ENCODE results near the gene TCF7L2. TPM values are rescaled to one million over a fixed set of nuclear protein-coding genes. Genes with fewer than 3 reads are reported as not detected.
A peak's percentile ranks its signal among the peaks of the same experiment; 100 is the strongest.

Gene TCF7L2
- total RNA-seq, 1 experiment from 2014 or later: 45.2 TPM

DNA sequence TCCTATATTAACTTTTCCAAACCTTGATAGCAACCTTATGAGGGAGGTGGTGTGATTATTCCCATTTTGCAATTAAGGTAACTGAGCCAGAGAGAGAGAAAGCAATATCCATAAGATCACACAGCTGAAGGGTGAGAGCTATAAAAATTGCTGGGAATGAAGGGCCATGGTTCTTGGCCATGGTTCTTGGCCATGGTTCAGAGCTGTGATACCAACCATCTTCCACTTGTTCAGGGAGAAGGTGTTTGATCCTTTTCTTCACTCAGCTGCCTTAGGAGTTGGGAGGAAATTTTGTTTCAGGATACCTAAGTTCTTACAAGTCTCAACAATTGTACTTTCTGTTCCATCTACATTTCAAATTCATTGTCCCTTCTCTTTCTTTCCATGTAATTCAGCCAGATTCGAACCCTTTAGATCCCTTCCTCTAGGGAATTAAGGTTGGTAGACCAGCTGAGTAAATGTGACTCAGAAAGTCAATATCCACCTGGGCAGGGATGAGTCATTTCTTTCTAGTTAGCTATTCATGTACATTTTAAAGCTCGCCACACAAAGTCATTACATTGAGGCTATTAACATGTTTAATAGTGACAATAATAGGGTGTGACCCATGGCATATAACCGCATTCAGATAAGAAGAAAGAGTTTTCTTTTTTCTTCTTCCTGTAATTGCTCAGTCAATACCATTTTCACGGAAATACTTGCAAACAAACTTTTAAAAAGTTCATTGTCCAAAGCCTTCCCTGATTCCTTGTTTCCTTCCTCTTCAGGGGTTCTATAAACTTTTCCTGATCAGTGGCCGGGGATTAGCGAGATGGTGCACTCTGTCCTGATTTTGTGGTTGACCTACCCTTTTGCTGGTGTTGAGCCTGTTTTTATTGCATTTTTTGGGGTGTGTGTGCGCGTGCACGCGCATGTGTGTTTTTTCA is 143.4 kb downstream of the TCF7L2 start:
- H3K4me3 ChIP-seq (ENCODE audit: low read depth in 2 of 2, low read length in 2 of 2): peak overlapping the region in 1 of 2 experiments; percentile 1; a peak in 2 of 4 replicates
- no peaks in the 10 kb centered on the region for H3K9me3 ChIP-seq (ENCODE audit: control insufficient read depth, insufficient read depth, low read depth, low read length)
- POLR2A ChIA-PET: interaction anchor here (0.6 kb wide), 2 partner anchors 127 to 1583 kb away, joined by 3 read pairs; no protein-coding TSS in a partner anchor

DNA sequence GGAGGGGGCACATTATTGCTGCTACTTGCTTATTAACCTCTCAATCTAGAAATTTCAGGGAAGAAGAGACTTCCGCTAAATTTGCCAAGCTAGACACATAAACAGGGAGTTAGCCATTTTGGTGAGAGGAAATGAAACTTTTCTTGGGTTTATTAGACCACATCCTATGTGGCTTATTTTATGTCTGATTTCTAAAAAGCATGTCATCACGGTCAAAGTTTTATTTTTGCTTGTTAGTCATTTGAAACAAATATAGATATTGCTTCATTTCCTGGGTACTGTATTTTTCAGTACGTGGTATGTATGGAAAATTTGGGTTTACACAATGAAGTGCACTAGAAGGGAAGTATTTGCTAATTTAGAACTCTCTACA is 144.1 kb downstream of the TCF7L2 start:
- no peak for TF ChIP-seq POLR2AphosphoS5 (IDR thresholded peaks at IDR 0.05; ENCODE audit: low read depth, low read length)
- TF ChIP-seq, protein P1, sequence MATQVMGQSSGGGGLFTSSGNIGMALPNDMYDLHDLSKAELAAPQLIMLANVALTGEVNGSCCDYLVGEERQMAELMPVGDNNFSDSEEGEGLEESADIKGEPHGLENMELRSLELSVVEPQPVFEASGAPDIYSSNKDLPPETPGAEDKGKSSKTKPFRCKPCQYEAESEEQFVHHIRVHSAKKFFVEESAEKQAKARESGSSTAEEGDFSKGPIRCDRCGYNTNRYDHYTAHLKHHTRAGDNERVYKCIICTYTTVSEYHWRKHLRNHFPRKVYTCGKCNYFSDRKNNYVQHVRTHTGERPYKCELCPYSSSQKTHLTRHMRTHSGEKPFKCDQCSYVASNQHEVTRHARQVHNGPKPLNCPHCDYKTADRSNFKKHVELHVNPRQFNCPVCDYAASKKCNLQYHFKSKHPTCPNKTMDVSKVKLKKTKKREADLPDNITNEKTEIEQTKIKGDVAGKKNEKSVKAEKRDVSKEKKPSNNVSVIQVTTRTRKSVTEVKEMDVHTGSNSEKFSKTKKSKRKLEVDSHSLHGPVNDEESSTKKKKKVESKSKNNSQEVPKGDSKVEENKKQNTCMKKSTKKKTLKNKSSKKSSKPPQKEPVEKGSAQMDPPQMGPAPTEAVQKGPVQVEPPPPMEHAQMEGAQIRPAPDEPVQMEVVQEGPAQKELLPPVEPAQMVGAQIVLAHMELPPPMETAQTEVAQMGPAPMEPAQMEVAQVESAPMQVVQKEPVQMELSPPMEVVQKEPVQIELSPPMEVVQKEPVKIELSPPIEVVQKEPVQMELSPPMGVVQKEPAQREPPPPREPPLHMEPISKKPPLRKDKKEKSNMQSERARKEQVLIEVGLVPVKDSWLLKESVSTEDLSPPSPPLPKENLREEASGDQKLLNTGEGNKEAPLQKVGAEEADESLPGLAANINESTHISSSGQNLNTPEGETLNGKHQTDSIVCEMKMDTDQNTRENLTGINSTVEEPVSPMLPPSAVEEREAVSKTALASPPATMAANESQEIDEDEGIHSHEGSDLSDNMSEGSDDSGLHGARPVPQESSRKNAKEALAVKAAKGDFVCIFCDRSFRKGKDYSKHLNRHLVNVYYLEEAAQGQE (IDR thresholded peaks at IDR 0.05; ENCODE audit: insufficient read depth in 1 of 2, low read depth in 2 of 2, low read length in 1 of 2): no peak; a peak in 1 of 4 replicates
- TF ChIP-seq, protein P2, sequence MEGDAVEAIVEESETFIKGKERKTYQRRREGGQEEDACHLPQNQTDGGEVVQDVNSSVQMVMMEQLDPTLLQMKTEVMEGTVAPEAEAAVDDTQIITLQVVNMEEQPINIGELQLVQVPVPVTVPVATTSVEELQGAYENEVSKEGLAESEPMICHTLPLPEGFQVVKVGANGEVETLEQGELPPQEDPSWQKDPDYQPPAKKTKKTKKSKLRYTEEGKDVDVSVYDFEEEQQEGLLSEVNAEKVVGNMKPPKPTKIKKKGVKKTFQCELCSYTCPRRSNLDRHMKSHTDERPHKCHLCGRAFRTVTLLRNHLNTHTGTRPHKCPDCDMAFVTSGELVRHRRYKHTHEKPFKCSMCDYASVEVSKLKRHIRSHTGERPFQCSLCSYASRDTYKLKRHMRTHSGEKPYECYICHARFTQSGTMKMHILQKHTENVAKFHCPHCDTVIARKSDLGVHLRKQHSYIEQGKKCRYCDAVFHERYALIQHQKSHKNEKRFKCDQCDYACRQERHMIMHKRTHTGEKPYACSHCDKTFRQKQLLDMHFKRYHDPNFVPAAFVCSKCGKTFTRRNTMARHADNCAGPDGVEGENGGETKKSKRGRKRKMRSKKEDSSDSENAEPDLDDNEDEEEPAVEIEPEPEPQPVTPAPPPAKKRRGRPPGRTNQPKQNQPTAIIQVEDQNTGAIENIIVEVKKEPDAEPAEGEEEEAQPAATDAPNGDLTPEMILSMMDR (IDR thresholded peaks at IDR 0.05): no peak
- TF ChIP-seq TCF7L2 (IDR thresholded peaks at IDR 0.05; ENCODE audit: low read depth, low read length): no peak
- no peak for TF ChIP-seq SIN3A (IDR thresholded peaks at IDR 0.05; ENCODE audit: borderline replicate concordance, insufficient read depth, low read depth, low read length)
- ChIA-PET POLR2A (interaction anchor here (0.6 kb wide), 1 partner anchor 1582 kb away, joined by 3 read pairs; no protein-coding TSS in a partner anchor), CTCF (no interaction called here)
- BruUV-seq (replicated peaks): TSS peak; percentile 5
- Histone ChIP-seq H3K9me3 (ENCODE audit: control insufficient read depth, insufficient read depth, low read depth, low read length) (no peaks in the 10 kb centered on the region), H3K27ac (ENCODE audit: low read length) (peak overlapping the region; percentile 97), H3K36me3 (ENCODE audit: control insufficient read depth, insufficient read depth, low read length) (no peaks in the 10 kb centered on the region), H3K27me3 (ENCODE audit: control insufficient read depth, insufficient read depth, low read length) (no peaks in the 10 kb centered on the region), H3K4me1 (ENCODE audit: control insufficient read depth, insufficient read depth, low read length) (peaks cover 69% of the 10 kb centered on the region), H3K4me3 (ENCODE audit: low read depth in 2 of 2, low read length in 2 of 2) (peak overlapping the region in 1 of 2 experiments; percentile 1; a peak in 2 of 4 replicates)
- in situ Hi-C loops (cut with HindIII; ENCODE audit: low pct_unique_long_range_greater_than_20kb, low sequenced_read_pairs): no loop called here
- ATAC-seq (no peak), DNase-seq (ENCODE audit: low read depth, low spot score) (no peak)
- intact Hi-C loops (cut with micrococcal nuclease; ENCODE audit: unreplicated experiment): no loop called here

More for the DNA sequence above, 143.4 kb downstream of the TCF7L2 start:
- peak overlapping the region; percentile 97 for H3K27ac ChIP-seq (ENCODE audit: low read length)
- H3K27me3 ChIP-seq (ENCODE audit: control insufficient read depth, insufficient read depth, low read length): no peaks in the 10 kb centered on the region
- CTCF ChIA-PET: no interaction called here
- H3K36me3 ChIP-seq (ENCODE audit: control insufficient read depth, insufficient read depth, low read length): no peaks in the 10 kb centered on the region
- DNase-seq (ENCODE audit: low read depth, low spot score): peak; percentile 91
- H3K4me1 ChIP-seq (ENCODE audit: control insufficient read depth, insufficient read depth, low read length): peaks cover 70% of the 10 kb centered on the region
- BruUV-seq (replicated peaks): no TSS peak
- ATAC-seq: peak; percentile 92
- intact Hi-C loops (cut with micrococcal nuclease; ENCODE audit: unreplicated experiment) (no loop called here), in situ Hi-C loops (cut with HindIII; ENCODE audit: low pct_unique_long_range_greater_than_20kb, low sequenced_read_pairs) (no loop called here)
- TF ChIP-seq TCF7L2 (IDR thresholded peaks at IDR 0.05; ENCODE audit: low read depth, low read length) (peak; percentile 96), SIN3A (IDR thresholded peaks at IDR 0.05; ENCODE audit: borderline replicate concordance, insufficient read depth, low read depth, low read length) (0 out of 2 replicates have a peak, but pooled peaks have one; percentile 60), POLR2AphosphoS5 (IDR thresholded peaks at IDR 0.05; ENCODE audit: low read depth, low read length) (peak; percentile 92)
- TF ChIP-seq, protein P2 (IDR thresholded peaks at IDR 0.05): no peak
- TF ChIP-seq, protein P1 (IDR thresholded peaks at IDR 0.05; ENCODE audit: insufficient read depth in 1 of 2, low read depth in 2 of 2, low read length in 1 of 2): peak in 1 of 2 experiments; percentile 34; a peak in 1 of 4 replicates
